Pancreas (tissue), 10 donors: ENCODE measurements around the gene TBRG1. TPM values are rescaled to one million over a fixed set of nuclear protein-coding genes. Genes with fewer than 3 reads are reported as not detected.

ENCODE experiments used
- ATAC-seq, 4 donors: fragments of 200-7000 bp; cut with Tn5 transposase; one replicate each; pipeline versions ENCODE4 v1.8.0 to v1.9.1; 2020; ENCODE audit warnings: mild to moderate bottlenecking in 4 of 4, moderate library complexity in 4 of 4
- DNase-seq, 6 donors: peaks; one replicate each; pipeline ENCODE4 v3.0.0-alpha.2; 2020
- FAIRE-seq: peaks from 2 replicates; lab custom pipeline; 2012; peaks lifted over from hg19 to GRCh38; lab: Jason Lieb, UNC
- H3K27ac ChIP-seq, 4 donors: fragments of 200-600 bp; sonication (generic); 1 replicate in 3 of 4; 2 replicates in 1 of 4; pipeline versions ENCODE4 v1.5.0 to v1.8.0; 2020
- H3K27me3 ChIP-seq, 4 donors: fragments of 200-600 bp; one replicate each; pipeline ENCODE4 v1.8.0; 2021
- H3K36me3 ChIP-seq, 3 donors: fragments of 200-600 bp; sonication (generic) in 1 of 3; one replicate each; pipeline versions ENCODE4 v1.5.0 to v1.8.0; 2020 to 2021
- H3K4me1 ChIP-seq, 3 donors: fragments of 200-600 bp; one replicate each; pipeline ENCODE4 v1.8.0; 2021
- H3K4me3 ChIP-seq, 4 donors: fragments of 200-600 bp; sonication (generic) in 2 of 4; one replicate each; pipeline versions ENCODE4 v1.5.0 to v1.8.0; 2020 to 2021
- H3K9me3 ChIP-seq, 4 donors: fragments of 200-600 bp; one replicate each; pipeline ENCODE4 v1.8.0; 2021
- WGBS, 2 donors: extraction: QIAGEN DNeasy Blood & Tissue Kit; methylation state at CpG; one replicate each; pipeline ENCODE4 v1.1.7; 2013; 5-methylcytosine and 5-hydroxymethylcytosine counted together
- intact Hi-C, 3 donors: fragments of 100-400 bp; cut with DNase I; formaldehyde crosslinking; loops; one replicate each; pipeline versions ENCODE4 v1.11.1 to v1.14.2; 2022
- polyA plus RNA-seq, 2 donors: library from polyadenylated mRNA; stranded (reverse); fragments of 200-250 nt; gene quantifications; one replicate each; pipeline ENCODE4 v1.2.3, GENCODE V29; 2013
- total RNA-seq, 6 donors: library from RNA; stranded (reverse); fragmentation: NEBNext Ultra II Directional in 4 of 6; extraction: Animal tissue kit (Norgen Biotek cat#: 25700) in 4 of 6; gene quantifications; one replicate each; pipeline versions ENCODE4 v1.2.1 to v1.2.4, GENCODE V29; 2021 to 2023
- TF ChIP-seq, protein P1 (sequence below), 4 donors: fragments of 200-600 bp; sonication (generic) in 3 of 4; IDR thresholded peaks; one replicate each; pipeline versions ENCODE4 v1.5.0 to v1.8.0; 2021; ENCODE audit warnings: antibody characterized with exemption in 4 of 4
- donor health status: healthy with polysubstance abuse.
- donor health status: DM: no; HTN: no; CAD: no; lungs with moderate emphysema.
- donor health status: DM: no; HTN: no; CAD: no.
- donor health status: control.
- donor health status: control.
- donor health status: Bipolar disorder and iron deficiency.
- donor health status: DM: yes; HTN: yes; CAD: no.
- donor health status: DM: no; HTN: no; CAD: no.
- donor health status: DM: no; HTN: no; CAD: no.
- donor health status: DM: yes; HTN: yes; CAD: no.

Gene TBRG1
- total and polyA plus RNA-seq, 8 donors: 12.9 to 49.2 (median 15.8) TPM

GRCh38 chr11:124674571-124674970 is 51.9 kb downstream of the TBRG1 start:
- intact Hi-C loops: loop anchor here in 1 of 3 donors (10.0 kb wide), 1 partner anchor 70 kb away; no protein-coding TSS in a partner anchor
- Histone ChIP-seq H3K27me3 (no peaks in the 10 kb centered on the region), H3K27ac (peak overlapping the region in 1 of 4 donors; percentile 69), H3K9me3 (no peaks in the 10 kb centered on the region), H3K4me3 (peak overlapping the region in 2 of 4 donors; percentile 61 to 69), H3K4me1 (peaks cover 0 to 9% (median 7%) of the 10 kb centered on the region in 3 donors), H3K36me3 (no peaks in the 10 kb centered on the region)
- WGBS, 2 donors: 84 to 86% methylated on average over 5 of the region's 5 CpGs
- ATAC-seq (no peak), DNase-seq (no peak), FAIRE-seq (no peak)
- TF ChIP-seq, protein P1, sequence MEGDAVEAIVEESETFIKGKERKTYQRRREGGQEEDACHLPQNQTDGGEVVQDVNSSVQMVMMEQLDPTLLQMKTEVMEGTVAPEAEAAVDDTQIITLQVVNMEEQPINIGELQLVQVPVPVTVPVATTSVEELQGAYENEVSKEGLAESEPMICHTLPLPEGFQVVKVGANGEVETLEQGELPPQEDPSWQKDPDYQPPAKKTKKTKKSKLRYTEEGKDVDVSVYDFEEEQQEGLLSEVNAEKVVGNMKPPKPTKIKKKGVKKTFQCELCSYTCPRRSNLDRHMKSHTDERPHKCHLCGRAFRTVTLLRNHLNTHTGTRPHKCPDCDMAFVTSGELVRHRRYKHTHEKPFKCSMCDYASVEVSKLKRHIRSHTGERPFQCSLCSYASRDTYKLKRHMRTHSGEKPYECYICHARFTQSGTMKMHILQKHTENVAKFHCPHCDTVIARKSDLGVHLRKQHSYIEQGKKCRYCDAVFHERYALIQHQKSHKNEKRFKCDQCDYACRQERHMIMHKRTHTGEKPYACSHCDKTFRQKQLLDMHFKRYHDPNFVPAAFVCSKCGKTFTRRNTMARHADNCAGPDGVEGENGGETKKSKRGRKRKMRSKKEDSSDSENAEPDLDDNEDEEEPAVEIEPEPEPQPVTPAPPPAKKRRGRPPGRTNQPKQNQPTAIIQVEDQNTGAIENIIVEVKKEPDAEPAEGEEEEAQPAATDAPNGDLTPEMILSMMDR (IDR thresholded peaks at IDR 0.05): no peak

GRCh38 chr11:124676386-124676785 is 53.7 kb downstream of the TBRG1 start:
- Histone ChIP-seq H3K27me3 (no peaks in the 10 kb centered on the region), H3K4me1 (peaks cover 0 to 9% (median 7%) of the 10 kb centered on the region in 3 donors), H3K4me3 (no peak overlapping the region), H3K27ac (peak overlapping the region in 2 of 4 donors; percentile 24 to 38), H3K9me3 (no peaks in the 10 kb centered on the region), H3K36me3 (no peaks in the 10 kb centered on the region)
- DNase-seq (no peak), ATAC-seq (peak in 1 of 4 donors; percentile 21), FAIRE-seq (no peak)
- intact Hi-C loops: loop anchor here in 1 of 3 donors (10.0 kb wide), 1 partner anchor 68 kb away; no protein-coding TSS in a partner anchor
- TF ChIP-seq, protein P1 (IDR thresholded peaks at IDR 0.05): no peak
- 6% methylated on average over 2 of the region's 2 CpGs for WGBS, 2 donors

- H3K36me3 ChIP-seq: no peaks in the 10 kb centered on the region
- TF ChIP-seq, protein P1 (IDR thresholded peaks at IDR 0.05): no peak
- H3K4me3 ChIP-seq: no peak overlapping the region
- no peak overlapping the region for H3K27ac ChIP-seq
- no peaks in the 10 kb centered on the region for H3K9me3 ChIP-seq
- FAIRE-seq (no peak), DNase-seq (no peak), ATAC-seq (no peak)
- no peaks in the 10 kb centered on the region for H3K27me3 ChIP-seq
- H3K4me1 ChIP-seq: no peaks in the 10 kb centered on the region
- intact Hi-C loops: loop anchor here in 1 of 3 donors (10.0 kb wide), 1 partner anchor 66 kb away; no protein-coding TSS in a partner anchor
- 71% methylated on average over 5 of the region's 5 CpGs for WGBS, 2 donors
Measured at GRCh38 chr11:124678416-124678815, 55.8 kb downstream of the TBRG1 start.

DNA sequence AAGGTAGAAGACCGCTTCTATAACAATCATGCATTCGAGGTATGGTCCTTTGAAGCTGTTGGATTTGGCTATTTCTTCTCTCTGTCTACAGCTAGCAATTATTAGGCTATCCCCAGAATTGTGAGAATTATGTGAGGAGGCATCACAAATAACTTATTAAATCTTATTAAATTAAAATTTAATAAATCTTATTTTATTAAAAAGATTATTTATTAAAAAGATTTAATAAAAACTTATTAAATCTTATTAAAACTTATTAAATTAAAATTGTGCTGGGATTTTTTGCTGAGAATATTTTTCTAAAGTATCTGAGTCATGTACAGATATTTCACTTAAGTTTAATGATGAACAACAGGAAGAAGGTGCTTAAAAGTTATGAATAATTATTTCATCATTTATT is 58.8 kb downstream of the TBRG1 start:
- DNase-seq: no peak
- WGBS, 2 donors: 93 to 94% methylated on average over 2 of the region's 2 CpGs
- no peaks in the 10 kb centered on the region for H3K4me1 ChIP-seq

GRCh38 chr11:124682443-124682842 is 59.8 kb downstream of the TBRG1 start:
- Histone ChIP-seq H3K27ac (no peak overlapping the region), H3K27me3 (no peaks in the 10 kb centered on the region), H3K9me3 (no peaks in the 10 kb centered on the region), H3K4me3 (no peak overlapping the region), H3K4me1 (no peaks in the 10 kb centered on the region), H3K36me3 (no peaks in the 10 kb centered on the region)
- intact Hi-C loops: no loop called here
- FAIRE-seq (no peak), DNase-seq (no peak), ATAC-seq (no peak)
- TF ChIP-seq, protein P1 (IDR thresholded peaks at IDR 0.05): no peak
- 95 to 98% methylated on average over 1 of the region's 1 CpG for WGBS, 2 donors

More for the DNA sequence above, 58.8 kb downstream of the TBRG1 start:
- FAIRE-seq (peak; percentile 26), ATAC-seq (no peak)
- intact Hi-C loops: no loop called here
- H3K36me3 ChIP-seq: no peaks in the 10 kb centered on the region
- TF ChIP-seq, protein P1 (IDR thresholded peaks at IDR 0.05): no peak
- H3K27ac ChIP-seq: no peak overlapping the region
- no peaks in the 10 kb centered on the region for H3K27me3 ChIP-seq
- H3K9me3 ChIP-seq: no peaks in the 10 kb centered on the region
- H3K4me3 ChIP-seq: no peak overlapping the region
